ENCODE measurements around the gene ACTL6A. TPM values are rescaled to one million over a fixed set of nuclear protein-coding genes. Genes with fewer than 3 reads are reported as not detected.

ACTL6A gene
- total RNA-seq, 1 experiment from 2014 or later, result 321 TPM

DNA sequence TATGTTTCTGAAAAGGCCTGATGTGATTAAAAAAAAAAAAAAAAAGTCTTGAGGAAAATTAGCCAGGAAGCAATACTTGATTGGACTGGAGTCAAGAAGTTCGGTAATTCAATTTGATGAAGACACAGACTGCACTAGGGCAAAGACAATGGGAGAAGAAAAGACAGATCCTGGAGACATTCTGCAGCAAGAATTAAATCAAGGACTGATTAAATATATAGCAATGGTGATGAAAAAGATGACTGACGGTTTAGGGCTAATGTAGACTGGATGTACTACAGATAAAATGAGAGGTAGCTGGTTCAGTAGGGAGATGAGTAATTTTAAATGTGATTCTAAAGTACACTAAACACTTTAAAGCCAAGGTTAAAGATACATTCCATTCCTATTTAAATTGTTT, 27.9 kb downstream of the ACTL6A start:
- DNase-seq (ENCODE audit: low spot score), result no peak

DNA sequence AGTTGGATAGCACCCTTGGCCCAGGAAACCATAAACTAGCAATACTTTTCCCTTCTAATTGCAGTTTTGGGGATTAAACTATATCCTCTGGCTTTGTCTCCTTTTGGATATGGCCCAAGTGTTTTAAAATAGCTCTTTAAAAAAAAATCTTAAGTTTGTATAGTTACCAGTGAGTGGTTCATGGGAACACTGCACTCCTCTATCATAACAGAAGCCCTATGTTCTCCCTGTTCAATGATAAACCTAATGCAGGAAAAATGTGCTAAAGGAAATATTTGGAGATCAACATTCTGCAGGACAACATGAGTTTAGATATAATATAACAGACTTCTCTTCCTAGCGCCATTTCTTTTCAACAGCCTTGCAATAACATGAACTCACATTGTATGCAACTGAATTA, 28.6 kb downstream of the ACTL6A start:
- no peak for DNase-seq (ENCODE audit: low spot score)

DNA sequence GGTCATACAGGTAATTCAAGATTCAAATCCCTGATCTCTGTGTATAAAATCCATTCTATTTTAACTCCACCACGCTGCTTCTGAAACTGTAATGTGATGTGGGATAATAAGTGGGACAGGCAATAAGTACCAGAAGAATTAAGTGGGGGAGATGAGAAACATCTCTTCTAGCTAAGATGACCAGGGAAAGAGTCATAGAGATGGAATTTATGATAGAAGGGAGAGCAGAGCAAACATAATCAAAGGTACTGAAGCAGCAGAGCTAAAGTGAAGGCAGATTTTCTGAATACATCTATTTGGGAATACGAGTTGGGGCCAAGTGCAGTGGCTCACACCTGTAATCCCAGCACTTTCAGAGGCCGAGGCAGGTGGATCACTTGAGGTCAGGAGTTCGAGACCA, 36.8 kb downstream of the ACTL6A start:
- no peak for DNase-seq (ENCODE audit: low spot score)

DNA sequence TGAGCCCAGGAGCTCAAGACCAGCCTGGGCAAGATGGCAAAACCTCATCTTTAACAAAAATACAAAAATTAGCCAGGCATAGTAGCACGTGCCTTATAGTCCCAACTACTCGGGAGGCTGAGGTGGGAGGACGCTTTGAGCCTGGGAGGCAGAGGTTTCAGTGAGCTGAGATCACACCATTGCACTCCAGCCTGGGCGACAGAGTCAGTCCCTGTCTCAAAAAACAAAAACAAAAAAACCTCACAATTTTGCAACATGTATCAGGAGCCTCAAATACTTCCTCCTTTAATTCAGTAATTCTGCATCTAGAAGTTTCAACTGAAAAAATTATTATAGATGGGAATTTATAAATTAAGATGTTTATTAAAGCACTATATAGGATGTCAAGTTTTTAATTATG, 40.6 kb downstream of the ACTL6A start:
- DNase-seq (ENCODE audit: low spot score), result no peak

DNA sequence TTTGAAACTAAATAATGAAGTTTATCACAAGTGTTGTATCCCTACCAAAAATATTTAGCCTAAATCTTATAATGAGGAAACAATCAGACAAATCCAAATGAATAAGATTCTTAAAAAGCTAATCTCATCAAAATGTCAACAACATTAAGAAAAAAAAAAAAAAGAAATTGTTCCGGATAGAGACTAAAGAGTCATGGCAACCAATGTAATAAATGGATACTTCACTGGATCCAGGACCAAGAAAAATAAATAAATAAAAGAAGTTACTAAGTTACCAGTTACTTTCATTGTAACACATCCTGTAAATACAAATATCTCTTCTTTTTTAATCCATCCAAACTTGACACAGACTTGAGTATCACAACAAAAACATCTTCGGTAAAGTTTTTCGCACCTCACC, 41.1 kb downstream of the ACTL6A start:
- DNase-seq (ENCODE audit: low spot score), result no peak

DNA sequence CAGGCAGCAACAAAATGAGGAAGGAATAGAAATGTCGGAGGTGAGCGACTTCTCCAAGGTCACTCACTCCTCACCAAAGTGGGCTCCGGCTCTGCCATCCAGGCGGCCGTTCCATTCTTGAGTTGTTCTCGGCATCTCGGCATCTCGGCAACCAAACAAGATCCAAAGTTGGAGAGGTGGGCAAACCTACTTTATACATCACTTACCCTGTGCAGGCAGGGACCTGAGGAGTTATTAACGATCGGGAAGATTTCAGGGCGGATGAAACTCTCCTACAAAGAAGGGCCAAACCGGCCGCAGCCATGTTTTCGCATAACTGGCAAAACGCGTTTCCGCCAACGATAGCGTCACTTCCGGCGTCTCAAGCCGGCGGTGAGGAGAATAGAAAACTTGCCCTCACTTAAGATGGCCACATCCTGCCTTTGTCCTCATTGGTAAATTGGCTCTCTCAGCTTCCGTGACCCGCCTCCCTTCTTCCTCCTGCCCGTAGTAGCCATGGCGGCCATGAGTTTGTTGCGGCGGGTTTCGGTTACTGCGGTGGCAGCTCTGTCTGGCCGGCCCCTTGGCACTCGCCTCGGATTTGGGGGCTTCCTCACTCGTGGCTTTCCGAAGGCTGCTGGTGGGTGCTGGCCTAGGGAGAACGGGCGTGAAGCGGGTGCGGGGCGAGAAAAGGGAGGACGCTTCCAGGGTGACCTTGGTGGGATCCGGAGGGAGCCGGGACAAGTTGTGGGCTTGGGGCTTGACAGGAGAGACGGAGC, 41.8 kb downstream of the ACTL6A start, which contains the start of the genes MRPL47 and NDUFB5:
MRPL47 (minus strand) TSS at position 318 of the 758 bp plus-strand sequence; CDS start at position 304, 14 bp downstream.
NDUFB5 (plus strand) TSS at position 474 of the 758 bp plus-strand sequence; CDS start at position 496, 22 bp downstream.
- DNase-seq (ENCODE audit: low spot score), result peak; percentile 99

DNA sequence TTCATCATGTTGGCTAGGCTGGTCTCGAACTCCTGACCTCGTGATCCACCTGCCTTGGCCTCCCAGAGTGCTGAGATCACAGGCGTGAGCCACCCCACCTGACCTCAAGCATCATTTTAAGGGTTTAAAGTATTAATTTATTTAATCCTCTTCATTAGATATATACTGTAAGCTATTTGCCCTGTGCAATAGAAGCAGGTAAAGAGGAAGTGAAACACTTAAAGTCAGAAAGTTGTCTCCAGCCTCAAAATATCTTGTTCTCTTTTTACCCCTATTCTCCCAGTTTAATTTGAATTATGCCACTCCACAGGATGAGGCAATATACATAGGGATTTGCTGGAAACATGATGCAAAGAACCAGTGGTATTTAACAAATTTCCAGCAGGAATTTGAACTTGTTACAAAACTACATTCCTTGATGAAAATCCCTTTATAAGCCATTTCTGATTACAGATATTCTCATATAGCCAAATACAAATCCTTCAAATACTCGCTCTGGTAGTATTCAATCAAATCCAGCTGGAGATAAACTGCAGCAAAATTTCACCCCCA, 43.9 kb downstream of the ACTL6A start:
- no peak for DNase-seq (ENCODE audit: low spot score)

DNA sequence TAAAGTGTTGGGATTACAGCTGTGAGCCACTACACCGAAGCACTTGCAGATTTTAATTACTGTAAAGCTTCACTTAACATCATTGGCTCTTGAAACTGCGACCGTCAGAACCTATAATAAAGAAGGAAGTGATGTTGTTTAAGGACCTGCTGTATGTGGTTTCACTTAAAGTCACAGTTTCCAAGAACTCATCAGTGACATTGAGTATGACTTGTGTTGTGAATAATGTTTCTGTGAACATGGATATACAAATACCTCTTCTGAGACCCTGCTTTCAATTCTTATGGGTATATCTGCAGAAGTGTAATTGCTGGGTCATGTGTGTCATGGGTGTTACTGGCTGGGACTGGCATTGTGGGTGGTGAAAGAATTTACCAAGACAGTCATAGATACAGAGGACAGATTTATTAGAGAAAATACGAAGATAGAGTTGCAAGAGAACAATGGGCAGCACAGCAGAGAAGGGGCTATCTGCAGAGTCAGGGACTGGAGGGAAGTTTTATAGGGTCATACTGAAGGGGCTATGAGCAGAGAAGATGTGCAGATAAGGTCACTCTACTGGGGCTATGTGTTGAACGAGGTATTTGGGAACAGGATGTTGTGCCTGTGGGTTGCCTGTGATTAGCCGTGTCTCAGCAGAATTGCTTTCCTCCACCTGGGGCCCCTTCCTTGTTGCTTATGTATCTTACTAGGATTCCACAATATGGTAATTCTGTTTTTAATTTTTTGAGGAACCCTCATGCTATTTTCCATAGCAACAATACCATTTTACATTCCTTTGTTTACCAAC, 46.4 kb downstream of the ACTL6A start:
- DNase-seq (ENCODE audit: low spot score), result no peak

DNA sequence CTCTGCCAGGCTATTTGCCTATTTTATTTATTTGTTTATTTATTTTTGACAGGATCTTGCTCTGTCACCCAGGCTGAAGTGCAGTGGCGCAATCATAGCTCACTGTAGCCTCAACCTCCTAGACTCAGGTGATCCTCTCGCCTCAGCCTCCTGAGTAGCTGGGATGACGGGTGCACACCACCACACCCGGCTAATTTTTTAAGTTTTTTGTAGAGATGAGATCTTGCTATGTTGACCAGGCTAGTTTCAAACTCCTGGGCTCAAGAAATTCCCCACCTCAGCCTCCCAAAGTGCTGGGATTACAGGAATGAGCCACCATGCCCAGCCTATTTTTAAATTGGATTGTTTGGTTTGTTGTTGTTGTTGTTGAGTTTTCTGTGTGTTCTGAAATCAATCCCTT, 47.3 kb downstream of the ACTL6A start:
- DNase-seq (ENCODE audit: low spot score), result no peak

DNA sequence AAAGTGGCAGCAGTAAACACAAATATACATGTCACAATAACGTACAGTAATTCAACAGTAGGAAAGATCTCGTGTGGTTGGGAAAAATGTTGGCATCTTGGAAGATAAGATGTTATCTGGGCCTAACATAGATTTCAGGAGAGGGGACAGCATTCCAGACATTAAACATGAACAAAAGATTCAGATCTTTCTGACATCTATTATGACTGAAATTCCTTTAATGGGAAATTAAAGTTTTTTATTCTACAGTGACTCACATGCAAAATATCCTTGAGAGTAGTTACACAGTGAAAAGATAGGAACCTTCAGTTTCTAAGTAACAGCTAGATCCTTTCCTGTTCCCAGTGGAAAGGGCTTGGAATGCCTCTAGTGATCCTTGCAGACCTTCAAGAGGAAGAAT, 51.1 kb downstream of the ACTL6A start:
- DNase-seq (ENCODE audit: low spot score), result peak; percentile 79

DNA sequence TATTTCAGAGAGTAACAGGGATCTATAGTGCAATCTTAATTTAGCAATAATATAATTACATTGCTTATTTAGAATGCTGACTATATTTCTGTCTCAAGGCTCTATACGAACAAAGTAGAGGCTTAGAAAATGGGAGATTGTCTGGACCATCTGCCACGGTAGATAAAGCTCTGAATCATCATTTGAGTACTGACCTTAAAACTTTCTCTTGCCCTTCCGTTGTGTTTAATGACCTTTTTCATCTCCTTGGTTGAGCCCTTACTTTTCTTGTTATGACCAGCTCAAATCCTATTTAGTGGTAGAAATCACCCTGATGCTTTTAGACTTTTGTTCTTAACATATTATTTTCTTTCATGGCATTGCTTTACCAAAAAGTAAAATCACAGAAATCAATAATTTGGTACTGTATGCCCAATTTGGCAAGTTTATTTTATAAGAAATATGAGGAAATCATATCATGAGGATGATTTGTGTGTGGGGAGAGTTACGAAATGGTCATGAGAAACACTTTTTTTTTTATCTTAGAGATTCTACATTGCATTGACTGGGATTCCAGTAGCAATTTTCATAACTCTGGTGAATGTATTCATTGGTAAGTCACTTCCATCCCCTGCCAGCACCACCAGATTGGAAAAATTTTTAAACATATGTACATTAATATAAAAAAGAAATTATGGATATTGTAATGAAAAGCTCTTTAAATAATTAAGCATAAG, 52.9 kb downstream of the ACTL6A start:
- DNase-seq (ENCODE audit: low spot score), result peak; percentile 23

DNA sequence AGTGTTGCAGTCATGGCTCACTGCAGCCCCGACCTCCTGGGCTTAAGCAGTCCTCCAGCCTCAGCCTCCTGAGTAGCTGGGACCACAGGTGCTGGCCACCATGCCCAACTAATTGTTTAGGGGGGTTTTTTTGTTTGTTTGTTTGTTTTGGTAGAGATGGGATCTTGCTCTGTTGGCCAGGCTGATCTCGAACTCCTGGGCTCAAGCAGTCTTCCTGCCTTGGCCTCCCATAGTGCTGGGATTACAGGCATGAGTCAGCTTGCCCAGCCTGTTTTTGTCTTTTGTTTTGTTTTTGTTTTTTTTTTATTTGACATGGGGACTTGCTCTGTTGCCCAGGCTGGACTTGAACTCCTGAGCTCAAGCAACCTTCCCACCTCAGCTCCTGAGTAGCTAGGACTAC, 59.3 kb downstream of the ACTL6A start:
- no peak for DNase-seq (ENCODE audit: low spot score)

DNA sequence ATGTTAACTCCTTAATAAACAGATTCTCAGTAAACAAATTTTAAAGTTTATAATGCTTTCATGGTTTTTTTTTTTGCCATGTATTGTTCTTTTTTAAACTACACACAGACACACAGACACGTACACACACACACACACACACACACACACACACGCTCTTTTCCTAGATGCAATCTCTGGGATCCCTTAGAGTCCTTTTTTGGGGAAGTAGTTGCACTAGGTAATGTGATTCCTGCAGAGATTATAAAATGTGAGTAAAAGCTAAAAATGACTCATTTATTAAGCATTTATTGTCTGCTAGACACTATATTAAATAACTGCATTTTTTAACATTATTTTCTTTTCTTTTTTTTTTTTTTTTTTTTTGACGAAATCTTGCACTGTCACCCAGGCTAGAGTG, 61.7 kb downstream of the ACTL6A start:
- DNase-seq (ENCODE audit: low spot score), result peak; percentile 23

DNA sequence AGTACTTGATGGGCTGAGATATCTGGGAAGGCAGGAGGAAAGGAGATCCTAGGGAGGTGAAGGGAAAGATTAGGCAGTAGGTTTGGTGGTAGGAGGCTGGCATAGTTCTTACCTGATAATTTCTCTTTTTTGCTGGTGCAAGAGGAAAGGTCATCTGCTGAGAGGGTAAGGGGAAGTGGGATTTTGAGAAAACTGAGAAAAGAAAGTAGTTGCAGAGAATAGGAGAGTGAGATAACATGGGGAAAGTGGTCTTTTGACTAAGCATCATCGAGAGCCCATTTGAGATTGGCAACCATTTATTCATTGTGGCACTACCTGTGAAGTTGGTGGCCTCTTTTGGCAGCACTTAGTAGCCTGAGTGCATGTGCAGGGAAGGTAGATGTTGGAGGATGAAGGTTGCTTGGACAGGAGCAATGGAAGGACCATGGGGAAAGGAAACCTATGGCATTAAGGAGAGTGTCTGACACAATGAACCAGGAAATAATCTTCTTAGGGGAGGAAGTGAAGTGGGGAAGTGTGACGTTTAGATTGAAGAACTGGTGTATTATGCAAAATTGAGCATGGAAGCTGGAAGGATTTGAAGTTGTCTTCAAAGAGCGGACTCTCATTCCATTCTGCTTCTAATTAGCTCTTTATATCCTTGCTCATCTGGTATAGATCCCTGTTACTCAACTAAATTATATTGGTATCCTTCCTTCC, 68.2 kb downstream of the ACTL6A start:
- no peak for DNase-seq (ENCODE audit: low spot score)

Other genes starting within 250 kb of the ACTL6A start
- gene ZNF639, start 239.9 kb upstream of the ACTL6A start, total RNA-seq (2014; rRNA removed; shearing (Covaris generic)), result 122 and 145 TPM in 2 replicates
- 78.9 and 83.2 TPM in 2 replicates for gene MFN1, start 215.2 kb upstream of the ACTL6A start, total RNA-seq (2014; rRNA removed; shearing (Covaris generic))
- 73.3 and 92.5 TPM in 2 replicates for gene GNB4, start 111.5 kb upstream of the ACTL6A start, total RNA-seq (2014; rRNA removed; shearing (Covaris generic))
- 184 and 189 TPM in 2 replicates for gene MRPL47, start 41.7 kb downstream of the ACTL6A start, total RNA-seq (2014; rRNA removed; shearing (Covaris generic))
- gene NDUFB5, start 41.9 kb downstream of the ACTL6A start, total RNA-seq (2014; rRNA removed; shearing (Covaris generic)), result 316 and 319 TPM in 2 replicates
- 13.8 and 16.9 TPM in 2 replicates for gene USP13, start 90.1 kb downstream of the ACTL6A start, total RNA-seq (2014; rRNA removed; shearing (Covaris generic))

Measured in A172 (cell line).